C4-2B (cell line): Measurements from ENCODE around the gene ACVRL1.

ENCODE experiments used
- H3K27ac ChIP-seq: fragments of 450-650 bp; 2 replicates; pipeline ENCODE4 v1.5.1; 2017
- ZFX ChIP-seq: fragments of 450-650 bp; IDR thresholded peaks from 2 replicates; pipeline ENCODE4 v1.6.1; 2017
- TF ChIP-seq, protein P1 (sequence below): fragments of 450-650 bp; conservative IDR thresholded peaks from 2 replicates; pipeline ENCODE4 v1.5.1; 2017; ENCODE audit warnings: mild to moderate bottlenecking

ACVRL1 gene

DNA sequence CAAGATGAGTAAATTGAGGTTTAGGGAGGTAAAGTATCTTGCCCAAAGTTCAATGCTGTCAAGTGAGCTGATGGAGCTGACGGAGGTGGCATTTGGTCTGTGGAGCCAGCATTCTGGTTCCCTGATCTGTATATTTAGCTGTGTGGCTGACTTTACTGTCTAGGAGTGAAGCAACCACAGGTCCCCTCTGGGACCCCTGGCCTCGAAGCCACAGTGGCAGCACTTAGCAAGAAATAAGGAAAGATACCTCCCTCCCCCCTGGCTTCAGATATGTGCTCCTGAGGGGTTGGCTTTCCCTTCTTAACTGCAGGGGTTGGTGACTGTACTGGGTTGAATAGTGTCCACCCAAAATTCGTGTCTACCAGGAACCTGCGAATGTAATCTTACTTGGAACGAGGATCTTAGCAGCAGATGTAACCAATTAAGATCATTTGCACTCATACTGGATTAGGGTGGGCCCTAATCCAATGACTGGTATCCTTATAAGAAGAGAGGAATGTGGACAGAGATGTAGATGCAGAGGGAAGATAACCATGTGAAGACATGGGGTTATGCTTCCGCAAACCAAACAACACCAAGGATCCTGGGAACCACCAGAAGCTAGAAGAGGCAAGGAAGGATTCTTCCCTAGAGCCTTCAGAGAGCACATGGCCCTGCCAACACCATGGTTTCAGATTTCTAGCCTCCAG is 42.2 kb downstream of the ACVRL1 start:
- TF ChIP-seq, protein P1, sequence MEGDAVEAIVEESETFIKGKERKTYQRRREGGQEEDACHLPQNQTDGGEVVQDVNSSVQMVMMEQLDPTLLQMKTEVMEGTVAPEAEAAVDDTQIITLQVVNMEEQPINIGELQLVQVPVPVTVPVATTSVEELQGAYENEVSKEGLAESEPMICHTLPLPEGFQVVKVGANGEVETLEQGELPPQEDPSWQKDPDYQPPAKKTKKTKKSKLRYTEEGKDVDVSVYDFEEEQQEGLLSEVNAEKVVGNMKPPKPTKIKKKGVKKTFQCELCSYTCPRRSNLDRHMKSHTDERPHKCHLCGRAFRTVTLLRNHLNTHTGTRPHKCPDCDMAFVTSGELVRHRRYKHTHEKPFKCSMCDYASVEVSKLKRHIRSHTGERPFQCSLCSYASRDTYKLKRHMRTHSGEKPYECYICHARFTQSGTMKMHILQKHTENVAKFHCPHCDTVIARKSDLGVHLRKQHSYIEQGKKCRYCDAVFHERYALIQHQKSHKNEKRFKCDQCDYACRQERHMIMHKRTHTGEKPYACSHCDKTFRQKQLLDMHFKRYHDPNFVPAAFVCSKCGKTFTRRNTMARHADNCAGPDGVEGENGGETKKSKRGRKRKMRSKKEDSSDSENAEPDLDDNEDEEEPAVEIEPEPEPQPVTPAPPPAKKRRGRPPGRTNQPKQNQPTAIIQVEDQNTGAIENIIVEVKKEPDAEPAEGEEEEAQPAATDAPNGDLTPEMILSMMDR = no peak
- no peak for TF ChIP-seq ZFX
- no peak overlapping the region for H3K27ac ChIP-seq

GRCh38 chr12:51950682-51951198 is 43.4 kb downstream of the ACVRL1 start:
- peak overlapping the region; percentile 28; the same call in 1 of the 2 replicates for H3K27ac ChIP-seq
- TF ChIP-seq ZFX = no peak
- TF ChIP-seq, protein P1 = no peak

- H3K27ac ChIP-seq = peak within 1 kb of the TSS; percentile 92
- TF ChIP-seq, protein P1 = no peak
- TF ChIP-seq ZFX = peak; percentile 36; the same call in 1 of the 2 replicates
Measured at GRCh38 chr12:51951199-51951842, 44.0 kb downstream of the ACVRL1 start, which contains the start of gene ACVR1B. Gene ACVR1B, plus strand, starts transcription at chr12:51951699. Its CDS starts 45 bp downstream, at chr12:51951744.

- peak overlapping the region; percentile 92 for H3K27ac ChIP-seq
- TF ChIP-seq ZFX = peak; percentile 24; the same call in 1 of the 2 replicates
- TF ChIP-seq, protein P1 = no peak
Measured at GRCh38 chr12:51951843-51952722, 44.8 kb downstream of the ACVRL1 start.

- no peak for TF ChIP-seq ZFX
- TF ChIP-seq, protein P1 = no peak
- H3K27ac ChIP-seq = no peak overlapping the region
Measured at GRCh38 chr12:51953089-51953488, 45.8 kb downstream of the ACVRL1 start.

GRCh38 chr12:51953864-51954263 is 46.6 kb downstream of the ACVRL1 start:
- peak overlapping the region; percentile 27; the same call in 1 of the 2 replicates for H3K27ac ChIP-seq
- TF ChIP-seq ZFX = no peak
- TF ChIP-seq, protein P1 = no peak
